ENCODE measurements around the gene CACNA1D.

- no peak for TF ChIP-seq GATA3 (IDR thresholded peaks at IDR 0.05; ENCODE audit: low read depth, low read length)
- no peak for TF ChIP-seq GATA2 (IDR thresholded peaks at IDR 0.05; ENCODE audit: low read depth, low read length)
These were observed 37.3 kb downstream of the CACNA1D start for GRCh38 chr3:53531749-53532148.

Measured in SH-SY5Y (cell line).